B cell (primary cell): Measurements from ENCODE around the gene SLC25A13.

Experiments used
- EZH2 ChIP-seq: IDR thresholded peaks from 2 replicates; pipeline ENCODE4 v1.6.1; 2012; ENCODE audit warnings: borderline replicate concordance, low read depth, mild to moderate bottlenecking, moderate library complexity, low read length; ENCODE audit not compliant: insufficient read depth, poor library complexity, severe bottlenecking
- TF ChIP-seq, protein P1 (sequence below): fragments of 200-600 bp; IDR thresholded peaks from one replicate; pipeline ENCODE4 v1.8.0; 2022; ENCODE audit warnings: antibody characterized with exemption, mild to moderate bottlenecking

DNA sequence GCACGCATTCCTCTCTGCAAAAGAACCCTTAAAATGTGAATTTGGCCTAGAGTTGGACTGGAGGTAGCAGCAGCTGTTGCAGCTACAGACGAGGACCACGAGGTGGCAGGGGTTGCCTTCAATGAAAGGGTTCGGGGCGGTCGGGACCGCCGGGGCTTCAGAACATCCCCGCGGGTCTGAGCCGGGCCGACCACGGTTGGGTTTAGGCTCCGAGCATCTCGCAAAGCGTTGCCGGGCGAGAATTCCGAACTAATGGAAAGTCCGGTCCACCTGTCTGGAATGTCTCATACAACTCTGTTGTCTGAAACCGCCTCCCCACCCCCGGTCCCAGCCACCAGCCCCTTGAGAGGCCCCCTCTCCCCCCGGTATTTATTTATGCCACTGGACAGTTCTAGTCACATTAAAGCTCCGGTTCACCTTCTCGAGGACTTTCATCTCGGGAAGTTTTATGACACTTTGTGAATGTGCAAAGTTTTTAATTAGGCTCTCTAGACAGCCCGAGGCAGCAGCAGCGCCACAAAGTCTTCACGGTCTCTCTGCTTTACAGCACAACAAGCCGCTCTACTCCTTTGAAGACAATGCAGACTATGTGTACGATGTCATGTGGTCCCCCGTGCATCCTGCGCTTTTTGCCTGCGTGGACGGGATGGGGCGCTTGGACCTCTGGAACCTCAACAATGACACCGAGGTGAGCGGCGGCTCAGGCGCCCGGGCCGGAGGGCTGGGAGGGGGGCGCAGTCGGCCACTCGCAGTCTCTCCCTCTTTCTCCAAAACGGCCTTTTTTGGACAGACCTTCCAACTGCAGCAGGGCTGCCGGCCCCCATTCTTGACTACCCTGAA, 246.2 kb downstream of the SLC25A13 start:
- TF ChIP-seq EZH2 = no peak
- TF ChIP-seq, protein P1, sequence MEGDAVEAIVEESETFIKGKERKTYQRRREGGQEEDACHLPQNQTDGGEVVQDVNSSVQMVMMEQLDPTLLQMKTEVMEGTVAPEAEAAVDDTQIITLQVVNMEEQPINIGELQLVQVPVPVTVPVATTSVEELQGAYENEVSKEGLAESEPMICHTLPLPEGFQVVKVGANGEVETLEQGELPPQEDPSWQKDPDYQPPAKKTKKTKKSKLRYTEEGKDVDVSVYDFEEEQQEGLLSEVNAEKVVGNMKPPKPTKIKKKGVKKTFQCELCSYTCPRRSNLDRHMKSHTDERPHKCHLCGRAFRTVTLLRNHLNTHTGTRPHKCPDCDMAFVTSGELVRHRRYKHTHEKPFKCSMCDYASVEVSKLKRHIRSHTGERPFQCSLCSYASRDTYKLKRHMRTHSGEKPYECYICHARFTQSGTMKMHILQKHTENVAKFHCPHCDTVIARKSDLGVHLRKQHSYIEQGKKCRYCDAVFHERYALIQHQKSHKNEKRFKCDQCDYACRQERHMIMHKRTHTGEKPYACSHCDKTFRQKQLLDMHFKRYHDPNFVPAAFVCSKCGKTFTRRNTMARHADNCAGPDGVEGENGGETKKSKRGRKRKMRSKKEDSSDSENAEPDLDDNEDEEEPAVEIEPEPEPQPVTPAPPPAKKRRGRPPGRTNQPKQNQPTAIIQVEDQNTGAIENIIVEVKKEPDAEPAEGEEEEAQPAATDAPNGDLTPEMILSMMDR = peak; percentile 81
